Skin epidermis (tissue), 12 donors: ENCODE data around the gene CCHCR1.

Source experiments
- H3K27ac ChIP-seq, 21 experiments: fragments of 200-600 bp; sonication (generic) in 11 of 21; one replicate each; pipeline ENCODE4 v1.5.0; 2020; ENCODE audit warnings: mild to moderate bottlenecking in 3 of 21, inconsistent platforms in 2 of 21, moderate library complexity in 2 of 21
- H3K4me3 ChIP-seq, 7 experiments: fragments of 200-600 bp; sonication (generic) in 2 of 7; one replicate each; pipeline ENCODE4 v1.5.0; 2020; ENCODE audit warnings: inconsistent platforms in 2 of 7, mild to moderate bottlenecking in 2 of 7, moderate library complexity in 1 of 7

CCHCR1 gene

GRCh38 chr6:31140643-31141042, 17.0 kb downstream of the CCHCR1 start:
- H3K4me3 ChIP-seq = no peak overlapping the region
- no peak overlapping the region for H3K27ac ChIP-seq

- H3K4me3 ChIP-seq = no peak overlapping the region
- H3K27ac ChIP-seq = peak overlapping the region in 1 of 21 experiments; percentile 55
Observed at GRCh38 chr6:31139599-31139998, 18.0 kb downstream of the CCHCR1 start.

GRCh38 chr6:31138982-31139381, 18.6 kb downstream of the CCHCR1 start, which contains the start of gene PSORS1C2:
Gene PSORS1C2 (minus strand): TSS chr6:31139066. CDS start chr6:31139026, 40 bp downstream.
- peak within 1 kb of the TSS in 5 of 21 experiments; percentile 8 to 55 (median 40) for H3K27ac ChIP-seq
- H3K4me3 ChIP-seq = peak within 1 kb of the TSS in 1 of 7 experiments; percentile 27

- Histone ChIP-seq H3K4me3 (no peak overlapping the region), H3K27ac (no peak overlapping the region)
Observed at GRCh38 chr6:31135710-31136109, 21.9 kb downstream of the CCHCR1 start.

GRCh38 chr6:31132806-31133205, 24.8 kb downstream of the CCHCR1 start:
- no peak overlapping the region for H3K4me3 ChIP-seq
- H3K27ac ChIP-seq = no peak overlapping the region

- Histone ChIP-seq H3K4me3 (no peak overlapping the region), H3K27ac (no peak overlapping the region)
Observed at GRCh38 chr6:31131595-31131994, 26.0 kb downstream of the CCHCR1 start.

GRCh38 chr6:31130751-31131150, 26.9 kb downstream of the CCHCR1 start:
- Histone ChIP-seq H3K27ac (no peak overlapping the region), H3K4me3 (no peak overlapping the region)

GRCh38 chr6:31129130-31129529, 28.5 kb downstream of the CCHCR1 start:
- no peak overlapping the region for H3K4me3 ChIP-seq
- H3K27ac ChIP-seq = no peak overlapping the region

GRCh38 chr6:31128093-31128676, 29.4 kb downstream of the CCHCR1 start:
- Histone ChIP-seq H3K4me3 (no peak overlapping the region), H3K27ac (no peak overlapping the region)

- Histone ChIP-seq H3K4me3 (no peak overlapping the region), H3K27ac (peak overlapping the region in 12 of 21 experiments; percentile 13 to 80 (median 59))
Observed at GRCh38 chr6:31126396-31127175, 31.0 kb downstream of the CCHCR1 start.

- H3K27ac ChIP-seq = peak overlapping the region in 17 of 21 experiments; percentile 16 to 80 (median 61)
- no peak overlapping the region for H3K4me3 ChIP-seq
Observed at GRCh38 chr6:31125586-31126363, 31.8 kb downstream of the CCHCR1 start.

GRCh38 chr6:31125162-31125561, 32.4 kb downstream of the CCHCR1 start:
- Histone ChIP-seq H3K27ac (peak overlapping the region in 12 of 21 experiments; percentile 16 to 80 (median 64)), H3K4me3 (no peak overlapping the region)

GRCh38 chr6:31122791-31123706, 34.6 kb downstream of the CCHCR1 start:
- Histone ChIP-seq H3K27ac (peak overlapping the region in 13 of 21 experiments; percentile 4 to 69 (median 45)), H3K4me3 (no peak overlapping the region)

- Histone ChIP-seq H3K4me3 (no peak overlapping the region), H3K27ac (peak overlapping the region in 4 of 21 experiments; percentile 22 to 50 (median 31))
Observed at GRCh38 chr6:31121131-31121790, 36.3 kb downstream of the CCHCR1 start.

- Histone ChIP-seq H3K4me3 (no peak within 1 kb of the TSS), H3K27ac (peak within 1 kb of the TSS in 4 of 21 experiments; percentile 22 to 50 (median 26))
Observed at GRCh38 chr6:31120151-31120915, 37.3 kb downstream of the CCHCR1 start, which contains the start of gene CDSN. Gene CDSN (minus strand): TSS chr6:31120446. CDS start chr6:31120419, 27 bp downstream.

- peak overlapping the region in 3 of 21 experiments; percentile 13 to 35 (median 20) for H3K27ac ChIP-seq
- H3K4me3 ChIP-seq = peak overlapping the region in 1 of 7 experiments; percentile 0
Observed at GRCh38 chr6:31118178-31118577, 39.4 kb downstream of the CCHCR1 start.

GRCh38 chr6:31116661-31117385, 40.8 kb downstream of the CCHCR1 start:
- Histone ChIP-seq H3K27ac (peak overlapping the region in 12 of 21 experiments; percentile 2 to 85 (median 48)), H3K4me3 (peak overlapping the region in 3 of 7 experiments; percentile 0 to 19 (median 13))
